Activated T-cell treated with anti-CD3 and anti-CD28 coated beads, Interleukin-2, amount 50 U/mL, for 4 hours (primary cell): ENCODE data around the gene ODAD3. TPM values are rescaled to one million over a fixed set of nuclear protein-coding genes. Genes with fewer than 3 reads are reported as not detected.

ENCODE experiments used
- ATAC-seq, 2 donors: fragments of 200-7000 bp; cut with Tn5 transposase; one replicate each; pipeline ENCODE4 v1.10.0; 2021
- DNase-seq: peaks from one replicate; pipeline ENCODE4 v3.0.0-alpha.2; 2020
- H3K27me3 Mint-ChIP-seq: one replicate; pipeline ENCODE4 v1.8.0; 2021; ENCODE audit warnings: low read depth, mixed read lengths
- H3K36me3 Mint-ChIP-seq: one replicate; pipeline ENCODE4 v1.8.0; 2022; ENCODE audit warnings: mixed read lengths; ENCODE audit not compliant: insufficient read depth
- H3K4me1 Mint-ChIP-seq: one replicate; pipeline ENCODE4 v1.8.0; 2021; ENCODE audit warnings: low read depth, mixed read lengths
- H3K4me3 Mint-ChIP-seq: one replicate; pipeline ENCODE4 v1.8.0; 2021; ENCODE audit warnings: mild to moderate bottlenecking, moderate library complexity, mixed read lengths
- H3K9me3 Mint-ChIP-seq: one replicate; pipeline ENCODE4 v1.8.0; 2021; ENCODE audit warnings: mixed read lengths
- total RNA-seq, 3 donors: library from RNA; stranded (reverse); gene quantifications; one replicate each; pipeline ENCODE4 v1.2.1, GENCODE V29; 2021

Gene ODAD3
- total RNA-seq, 3 donors from 2014 or later, result 0.11 TPM; not detected in 2

GRCh38 chr19:11370744-11371143 is 64.2 kb downstream of the ODAD3 start:
- no peaks in the 10 kb centered on the region for H3K27me3 Mint-ChIP-seq
- DNase-seq, result no peak
- no peak overlapping the region for H3K4me3 Mint-ChIP-seq

More at GRCh38 chr19:11370744-11371143, 64.2 kb downstream of the ODAD3 start:
- Mint-ChIP-seq H3K9me3 (no peaks in the 10 kb centered on the region), H3K36me3 (peaks cover 15% of the 10 kb centered on the region), H3K4me1 (peaks cover 6% of the 10 kb centered on the region)
- no peak for ATAC-seq

Other genes starting within 250 kb of the ODAD3 start
- gene KANK2, start 237.6 kb downstream of the ODAD3 start, total RNA-seq, result under 1 TPM; 0.58 to 0.96 (median 0.92) TPM
- gene ANGPTL8, start 195.5 kb downstream of the ODAD3 start, total RNA-seq, result not detected
- 1 to 10 TPM; 1.7 to 2.9 (median 2.1) TPM for gene DOCK6, start 172.6 kb downstream of the ODAD3 start, total RNA-seq
- not detected for gene TSPAN16, start 139.0 kb downstream of the ODAD3 start, total RNA-seq
- gene RAB3D, start 95.5 kb downstream of the ODAD3 start, total RNA-seq, result 1 to 10 TPM; 4.0 to 4.5 (median 4.3) TPM
- gene TMEM205, start 88.9 kb downstream of the ODAD3 start, total RNA-seq, result 10 to 100 TPM; 33.5 to 38.9 (median 33.7) TPM
- gene CCDC159, start 88.6 kb downstream of the ODAD3 start, total RNA-seq, result 10 to 100 TPM; 10.7 to 14.6 (median 11.0) TPM
- 1 to 10 TPM; 2.4 to 4.1 (median 3.8) TPM for gene PLPPR2, start 79.7 kb downstream of the ODAD3 start, total RNA-seq
- 1 to 10 TPM; 2.0 to 3.1 (median 2.1) TPM for gene SWSAP1, start 60.5 kb downstream of the ODAD3 start, total RNA-seq
- 1 to 10 TPM; 1.8 to 2.0 (median 1.8) TPM for gene EPOR, start 50.8 kb downstream of the ODAD3 start, total RNA-seq
- under 1 TPM in 2 of 3 donors, not detected in 1; 0.29 to 0.51 TPM for gene RGL3, start 15.8 kb downstream of the ODAD3 start, total RNA-seq
- 100 to 1,000 TPM; 273 to 327 (median 319) TPM for gene PRKCSH, start 514 bp upstream of the ODAD3 start, total RNA-seq
- gene ELAVL3, start 45.9 kb upstream of the ODAD3 start, total RNA-seq, result under 1 TPM in 1 of 3 donors, not detected in 2; 0.19 TPM
- gene ZNF653, start 70.7 kb upstream of the ODAD3 start, total RNA-seq, result 10 to 100 TPM; 12.3 to 16.9 (median 13.9) TPM
- gene ECSIT, start 94.0 kb upstream of the ODAD3 start, total RNA-seq, result 10 to 100 TPM; 72.3 to 88.1 (median 81.9) TPM
- under 1 TPM in 1 of 3 donors, not detected in 2; 0.25 TPM for gene CNN1, start 103.7 kb upstream of the ODAD3 start, total RNA-seq
- 10 to 100 TPM; 82.5 to 91.6 (median 86.4) TPM for gene ELOF1, start 124.1 kb upstream of the ODAD3 start, total RNA-seq
- gene ACP5, start 142.5 kb upstream of the ODAD3 start, total RNA-seq, result 1 to 10 TPM; 2.4 to 2.9 (median 2.8) TPM
- 1 to 10 TPM; 2.6 to 3.5 (median 3.4) TPM for gene ZNF627, start 162.4 kb upstream of the ODAD3 start, total RNA-seq